HG03521 (cell line): ENCODE data around the gene SRPK2.

ENCODE experiments used
- ATAC-seq: cut with Tn5 transposase; IDR thresholded peaks from one replicate; pipeline ENCODE4 v1.9.1; 2021; ENCODE audit warnings: mild to moderate bottlenecking, moderate library complexity; ENCODE audit not compliant: unreplicated experiment

The SRPK2 gene

DNA sequence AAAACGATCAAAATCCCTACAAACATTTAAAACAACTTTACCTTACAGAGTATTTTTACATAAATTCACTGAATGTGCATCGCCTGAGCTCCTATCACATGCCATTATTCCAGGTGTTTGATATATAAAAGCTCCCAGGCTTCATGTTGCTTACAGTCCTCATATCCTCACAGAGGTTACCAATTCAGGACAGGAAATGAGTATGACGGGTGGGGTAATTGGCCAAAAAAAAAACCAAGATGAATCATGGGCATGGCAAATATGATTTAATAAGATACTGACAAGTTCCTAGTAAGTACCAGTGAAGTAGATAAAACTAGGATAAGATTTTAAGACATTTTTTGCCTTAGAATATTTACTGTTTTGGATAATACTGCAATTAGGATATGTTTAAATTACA is 238.9 kb downstream of the SRPK2 start:
- ATAC-seq: no peak

- ATAC-seq: no peak
Measured at GRCh38 chr7:105141068-105141467, 247.7 kb downstream of the SRPK2 start.

GRCh38 chr7:105139381-105139780 is 249.3 kb downstream of the SRPK2 start:
- no peak for ATAC-seq

- no peak for ATAC-seq
Measured at GRCh38 chr7:105137898-105138297, 250.8 kb downstream of the SRPK2 start.

DNA sequence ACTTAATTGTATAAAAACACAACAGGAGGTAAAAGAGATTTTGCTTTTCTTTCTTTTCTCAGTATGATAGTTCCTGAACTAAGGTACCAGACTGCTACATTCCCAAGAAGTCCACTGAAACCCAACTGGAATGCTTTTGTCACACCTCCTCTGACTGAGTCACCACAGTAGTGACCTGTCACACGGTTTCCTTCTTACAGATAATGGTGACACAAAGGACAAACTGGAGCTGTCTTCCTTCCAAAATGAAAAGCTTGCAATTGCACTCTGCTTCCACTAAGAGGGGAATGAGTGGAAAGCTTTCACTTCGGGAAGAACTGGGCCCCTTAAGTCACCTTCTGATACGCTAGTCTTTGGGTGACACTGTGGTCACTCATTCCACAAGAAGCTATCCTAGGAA is 252.5 kb downstream of the SRPK2 start:
- ATAC-seq: no peak

GRCh38 chr7:105133986-105134655 is 254.6 kb downstream of the SRPK2 start:
- ATAC-seq: no peak

DNA sequence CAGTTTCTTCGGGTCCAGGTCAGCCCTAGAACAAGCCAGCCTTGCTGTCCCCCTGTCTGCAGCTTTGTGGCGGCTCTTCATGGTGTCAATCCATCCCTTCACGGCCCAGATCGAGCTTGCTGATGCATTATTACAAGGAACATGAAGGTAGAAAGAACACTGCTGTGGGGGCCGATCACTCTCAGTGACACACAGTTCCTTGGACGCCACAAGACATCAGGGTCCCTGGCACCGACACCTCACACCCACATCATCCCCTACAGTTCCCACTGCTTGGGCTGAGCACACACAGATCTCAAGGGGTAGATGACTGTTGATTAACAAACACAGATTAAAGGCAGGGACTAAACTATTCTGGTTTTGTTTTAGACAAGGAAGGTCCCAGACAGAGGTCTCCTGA is 255.4 kb downstream of the SRPK2 start:
- no peak for ATAC-seq

- ATAC-seq: no peak
Measured at GRCh38 chr7:105132835-105133234, 255.9 kb downstream of the SRPK2 start.

GRCh38 chr7:105132335-105132734 is 256.4 kb downstream of the SRPK2 start:
- ATAC-seq: no peak

GRCh38 chr7:105131890-105132289 is 256.8 kb downstream of the SRPK2 start:
- no peak for ATAC-seq

DNA sequence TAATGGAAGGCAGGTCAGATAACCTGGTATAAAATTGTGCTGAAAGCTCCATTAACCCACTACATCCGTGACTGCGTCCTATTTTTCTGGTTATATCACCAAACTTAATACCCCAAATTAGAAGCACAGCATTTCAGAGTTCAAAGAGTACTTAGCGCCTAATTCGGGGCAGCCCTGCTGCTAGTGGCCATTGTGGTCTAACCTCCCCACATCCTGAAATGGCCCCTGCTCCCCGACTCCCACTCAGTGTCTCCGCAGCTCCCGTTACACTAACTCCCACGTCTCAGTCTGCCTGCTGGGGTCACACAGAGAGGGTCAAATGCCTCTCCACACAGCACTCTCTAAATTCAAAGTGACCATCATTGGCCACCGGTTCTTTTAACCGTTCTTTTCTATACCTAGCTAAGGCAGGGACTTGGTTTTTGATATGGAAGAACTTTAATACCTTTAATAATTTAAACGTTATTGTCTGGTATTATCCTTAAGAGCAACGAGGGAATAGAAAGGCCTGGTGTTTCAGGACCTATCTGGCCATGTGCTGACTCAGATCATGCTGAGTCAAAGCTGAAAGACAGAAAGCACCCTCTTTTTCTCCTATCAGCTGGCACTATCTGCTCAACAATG is 257.6 kb downstream of the SRPK2 start:
- no peak for ATAC-seq

GRCh38 chr7:105130580-105130979 is 258.1 kb downstream of the SRPK2 start:
- ATAC-seq: no peak

DNA sequence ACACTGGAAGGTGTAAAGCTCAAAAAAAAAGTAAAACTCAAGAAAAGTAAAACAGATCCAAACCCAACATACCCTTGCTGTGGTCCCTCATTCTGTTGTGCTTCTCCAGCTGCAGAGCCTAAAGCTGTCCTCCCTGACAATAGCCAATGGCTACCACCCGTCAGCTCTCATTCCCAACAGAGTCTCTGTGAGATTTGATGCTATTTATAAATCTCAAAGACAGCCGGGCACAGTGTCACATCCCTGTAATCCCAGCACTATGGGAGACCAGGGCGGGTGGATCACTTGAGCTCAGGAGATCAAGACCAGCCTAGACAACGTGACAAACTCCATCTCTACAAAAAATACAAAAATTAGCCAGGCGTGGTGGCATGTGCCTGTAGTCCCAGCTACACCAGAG is 258.7 kb downstream of the SRPK2 start:
- ATAC-seq: no peak

DNA sequence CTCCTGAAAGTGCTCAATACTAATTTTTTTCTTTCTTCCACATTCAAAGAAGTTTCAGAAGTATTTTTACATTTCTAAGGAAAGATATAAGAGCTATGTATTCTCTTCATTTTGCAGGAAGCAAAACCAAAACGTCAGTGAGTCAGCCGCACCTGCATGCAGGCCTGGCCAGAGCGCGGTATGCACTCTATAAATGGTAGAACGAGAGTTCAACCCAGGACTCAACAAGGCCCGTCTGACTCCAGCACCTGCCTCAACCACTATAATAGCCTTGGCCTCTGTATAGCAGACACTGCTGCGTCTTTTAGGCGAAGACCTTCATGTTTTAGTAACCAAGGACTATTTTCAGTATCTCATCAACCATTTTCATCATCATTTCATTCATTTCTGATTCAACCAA is 261.5 kb downstream of the SRPK2 start:
- ATAC-seq: no peak

DNA sequence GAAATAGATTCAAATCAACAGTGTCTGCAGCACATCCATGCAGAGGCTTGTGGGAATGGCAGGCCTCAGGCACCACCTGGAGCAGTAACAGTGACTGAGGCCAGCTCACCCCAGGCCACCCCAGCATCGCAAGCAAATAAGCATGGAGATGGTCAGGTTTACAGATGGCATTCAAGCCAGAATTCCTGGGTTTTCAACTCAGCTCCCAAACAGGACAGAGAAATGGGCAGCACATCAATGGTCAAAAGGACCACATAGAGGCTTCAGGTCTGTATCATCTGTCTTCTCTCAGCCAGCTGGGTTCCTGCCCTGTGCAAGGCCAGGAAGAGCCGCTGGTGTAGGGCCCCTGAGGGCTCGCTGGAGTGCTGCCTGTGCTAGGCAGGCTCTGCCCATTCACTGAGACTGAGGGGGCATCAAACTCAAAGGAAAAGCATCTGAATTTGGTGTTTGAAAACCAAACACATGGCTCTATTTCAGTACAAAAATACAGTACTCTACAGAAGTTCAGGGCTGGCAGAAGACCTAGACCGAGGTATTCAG is 262.2 kb downstream of the SRPK2 start:
- no peak for ATAC-seq

DNA sequence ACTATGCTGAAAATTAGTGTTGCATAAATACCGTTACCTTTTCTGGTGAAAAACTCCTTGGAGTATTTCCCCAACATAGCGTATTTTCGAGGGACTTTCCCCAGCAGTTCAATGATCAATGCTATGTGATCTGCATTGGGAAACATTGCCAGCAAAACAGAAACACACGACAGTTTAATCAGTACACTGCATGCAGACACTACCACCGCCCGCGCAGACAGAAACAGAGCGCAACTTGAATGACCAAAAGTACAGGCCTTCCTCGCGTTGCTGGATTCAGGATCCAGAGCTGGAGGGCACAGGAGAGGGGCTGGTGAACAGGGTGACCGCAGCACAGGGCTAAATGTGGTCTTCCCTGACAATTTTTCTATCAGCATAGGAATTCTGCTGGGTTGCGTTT is 263.0 kb downstream of the SRPK2 start:
- no peak for ATAC-seq

- ATAC-seq: no peak
Measured at GRCh38 chr7:105122619-105123018, 266.1 kb downstream of the SRPK2 start.

GRCh38 chr7:105118612-105119600 is 269.8 kb downstream of the SRPK2 start:
- ATAC-seq: no peak

- no peak for ATAC-seq
Measured at GRCh38 chr7:105112440-105113418, 276.0 kb downstream of the SRPK2 start.

DNA sequence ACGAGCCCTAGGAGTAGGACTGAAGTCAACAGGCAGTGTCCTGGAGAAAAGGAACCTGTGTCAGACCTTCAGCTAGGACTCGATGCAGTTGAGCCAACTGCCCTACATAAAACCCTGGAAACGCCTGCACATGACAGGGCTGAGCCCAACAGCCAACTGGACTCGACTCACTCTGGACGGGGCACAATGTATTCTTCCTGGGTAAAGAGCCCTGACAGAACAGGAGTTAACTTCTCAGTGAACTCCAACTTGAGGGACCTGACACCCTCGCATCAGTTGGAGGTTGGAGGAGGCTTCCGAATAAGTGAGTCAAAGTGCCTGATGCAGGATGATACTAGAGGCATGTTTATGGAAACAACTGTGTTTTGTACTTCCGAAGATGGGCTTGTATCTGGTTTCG is 281.3 kb downstream of the SRPK2 start:
- ATAC-seq: no peak
